KBM-7 (cell line): Measurements from ENCODE around the gene TFB2M.
"Not testable (repeated sequence)": the region's sequence is repeated elsewhere in the genome, so short reads cannot be mapped to it uniquely, and the experiment has no call there.

ENCODE experiments used
- DNase-seq: peaks from one replicate; pipeline ENCODE4 v3.0.0-alpha.2; 2015
- in situ Hi-C: fragments of 300-500 bp; cut with MboI; formaldehyde crosslinking; loops from 2 replicates; pipeline ENCODE4 v1.14.3; 2020; ENCODE audit warnings: low sequenced_read_pairs, low pct_unique_long_range_greater_than_20kb, mixed read lengths

Gene TFB2M, protein sequence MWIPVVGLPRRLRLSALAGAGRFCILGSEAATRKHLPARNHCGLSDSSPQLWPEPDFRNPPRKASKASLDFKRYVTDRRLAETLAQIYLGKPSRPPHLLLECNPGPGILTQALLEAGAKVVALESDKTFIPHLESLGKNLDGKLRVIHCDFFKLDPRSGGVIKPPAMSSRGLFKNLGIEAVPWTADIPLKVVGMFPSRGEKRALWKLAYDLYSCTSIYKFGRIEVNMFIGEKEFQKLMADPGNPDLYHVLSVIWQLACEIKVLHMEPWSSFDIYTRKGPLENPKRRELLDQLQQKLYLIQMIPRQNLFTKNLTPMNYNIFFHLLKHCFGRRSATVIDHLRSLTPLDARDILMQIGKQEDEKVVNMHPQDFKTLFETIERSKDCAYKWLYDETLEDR

DNA sequence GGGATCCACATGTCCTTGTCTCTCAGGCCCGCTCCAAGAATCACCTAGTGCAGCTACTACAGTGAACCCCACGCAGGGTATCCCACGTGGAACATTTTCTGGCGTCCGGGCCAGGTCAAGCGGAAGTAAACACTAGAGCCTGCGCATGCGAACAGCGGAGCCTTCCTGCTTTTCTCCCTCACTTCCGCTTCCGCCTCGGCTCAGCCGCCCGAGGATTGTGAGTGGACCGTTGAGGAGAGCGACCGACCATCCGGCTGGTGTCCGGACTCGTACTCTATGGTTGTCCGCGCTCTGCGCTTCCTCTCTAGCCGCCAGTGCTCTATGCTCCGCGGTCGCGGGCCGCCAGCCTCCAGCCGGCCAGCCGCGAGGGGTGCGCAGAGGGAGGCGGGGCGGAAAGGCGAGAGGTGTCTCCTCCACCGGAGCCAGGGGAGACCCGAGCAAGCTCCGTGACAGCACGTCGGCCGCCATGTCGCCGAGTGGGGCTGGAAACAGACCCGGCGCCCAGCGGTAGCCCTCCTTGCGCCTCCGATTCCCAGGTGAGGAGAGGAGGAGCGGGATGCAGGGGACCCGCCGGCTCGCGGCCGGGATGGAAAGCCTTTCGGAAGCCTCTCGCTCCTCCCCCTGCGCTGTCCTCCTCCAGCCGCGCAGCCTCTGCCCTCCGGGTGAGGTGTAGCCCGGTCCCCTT, at the start of gene TFB2M, which contains the start of gene CNST:
TSS of gene TFB2M (minus strand) at position 134 of the 685 bp plus-strand sequence. CDS start at position 11, 123 bp downstream.
TSS of gene CNST (plus strand) at position 329 of the 685 bp plus-strand sequence. CDS start 25,107 bp downstream, outside the sequence.
- in situ Hi-C loops, result no loop called here
- DNase-seq, result peak; percentile 99

- no peak for DNase-seq
- in situ Hi-C loops, result no loop called here
Observed at GRCh38 chr1:246613096-246613758, 47.2 kb upstream of the TFB2M start.

- DNase-seq, result no peak
- in situ Hi-C loops, result no loop called here
Observed at GRCh38 chr1:246609632-246610031, 43.6 kb upstream of the TFB2M start.

DNA sequence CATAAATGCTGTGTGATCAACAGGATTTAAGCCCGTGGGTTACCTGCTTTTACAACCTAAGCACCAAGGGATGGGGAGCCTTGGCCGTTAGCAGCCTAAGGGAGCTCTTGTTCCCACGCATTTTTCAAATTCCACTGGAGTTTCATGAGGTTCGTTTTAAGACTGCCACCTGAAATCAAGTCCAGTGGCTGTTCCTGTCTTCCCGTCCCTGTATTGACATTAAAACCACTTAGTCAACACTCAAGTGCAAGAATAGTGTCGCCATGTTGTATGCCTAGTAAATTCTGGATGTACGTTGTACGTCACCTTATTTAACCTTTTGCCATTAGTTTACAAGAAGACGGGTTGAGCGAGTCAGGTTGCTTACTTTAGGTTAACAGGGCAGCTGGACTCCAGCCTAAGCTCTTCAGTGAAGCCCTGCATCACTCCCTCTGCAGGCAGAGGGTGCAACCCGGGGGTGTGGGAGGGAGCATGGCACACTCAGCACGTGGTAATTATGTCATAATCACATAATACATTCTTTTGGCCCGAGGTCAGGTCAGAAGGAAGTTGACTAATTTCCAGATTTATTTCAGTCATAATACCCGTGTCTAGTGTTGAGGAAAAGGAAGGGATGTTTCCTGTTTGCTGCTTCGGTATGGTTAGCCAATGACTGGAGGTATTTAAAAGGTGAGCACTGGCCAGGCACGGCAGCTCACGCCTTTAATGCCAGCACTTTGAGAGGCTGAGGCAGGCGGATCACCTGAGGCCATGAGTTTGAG, 42.7 kb upstream of the TFB2M start:
- in situ Hi-C loops, result no loop called here
- peak; percentile 83 for DNase-seq

DNA sequence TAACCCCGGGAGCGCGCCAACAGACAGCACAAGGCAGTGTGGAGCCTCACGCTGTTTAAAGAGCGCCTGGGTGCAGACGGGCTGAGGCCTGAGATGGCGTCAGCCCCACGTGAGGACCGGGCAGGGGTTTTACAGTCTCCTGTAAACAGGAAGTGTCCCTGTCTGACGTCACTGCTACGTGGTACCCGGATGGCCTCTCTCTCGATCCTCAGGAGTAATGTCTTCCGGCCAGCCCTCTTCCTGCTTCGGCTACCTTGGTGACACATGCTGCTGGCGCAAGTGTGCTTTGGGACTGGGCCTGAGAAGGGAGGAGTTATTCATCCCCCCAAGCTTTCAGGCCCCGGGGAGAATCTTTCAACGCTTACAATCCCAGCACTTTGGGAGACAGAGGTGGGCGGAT, 41.4 kb upstream of the TFB2M start:
- in situ Hi-C loops, result no loop called here
- no peak for DNase-seq

DNA sequence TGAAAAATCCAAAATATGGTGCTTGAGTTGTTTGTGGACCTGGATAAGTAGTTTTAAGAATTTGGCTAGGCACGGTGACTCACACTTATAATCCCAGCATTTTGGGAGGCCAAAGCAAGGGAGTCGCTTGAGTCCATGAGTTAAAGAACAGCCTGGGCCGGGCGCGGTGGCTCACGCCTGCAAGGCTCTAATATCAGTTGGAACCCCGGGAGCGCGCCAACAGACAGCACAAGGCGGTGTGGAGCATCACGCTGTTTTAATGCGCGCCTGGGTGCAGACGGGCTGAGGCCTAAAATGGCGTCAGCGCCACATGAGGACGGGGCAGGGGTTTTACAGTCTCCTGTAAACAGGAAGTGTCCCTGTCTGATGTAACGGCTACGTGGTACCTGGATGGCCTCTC, 39.2 kb upstream of the TFB2M start:
- in situ Hi-C loops, DNase-seq: not testable (repeated sequence)

GRCh38 chr1:246602194-246602593, 36.1 kb upstream of the TFB2M start:
- in situ Hi-C loops, result no loop called here
- no peak for DNase-seq

DNA sequence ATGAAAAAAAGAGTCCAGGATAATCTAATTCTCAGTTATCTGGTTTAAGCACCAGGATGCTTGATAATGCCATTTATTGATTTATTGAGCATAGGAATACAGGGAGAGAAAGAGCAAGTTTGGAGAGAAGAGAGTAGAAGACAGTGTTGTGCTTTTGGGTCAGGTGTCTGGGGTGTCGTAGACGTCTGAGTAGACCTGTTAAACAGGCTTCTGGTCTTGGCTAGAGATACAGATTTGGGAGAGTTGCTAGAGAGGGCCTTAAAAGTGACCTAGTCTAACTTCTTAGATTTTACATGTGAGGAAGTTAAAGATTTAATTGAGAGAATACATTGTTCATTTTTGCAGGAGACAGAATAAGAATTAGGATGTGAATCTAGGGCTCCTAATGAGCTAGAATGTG, 34.5 kb upstream of the TFB2M start:
- in situ Hi-C loops, result no loop called here
- no peak for DNase-seq

GRCh38 chr1:246599315-246599714, 33.3 kb upstream of the TFB2M start:
- in situ Hi-C loops, result no loop called here
- DNase-seq, result no peak

- in situ Hi-C loops, result no loop called here
- DNase-seq, result no peak
Observed at GRCh38 chr1:246597971-246598370, 31.9 kb upstream of the TFB2M start.

DNA sequence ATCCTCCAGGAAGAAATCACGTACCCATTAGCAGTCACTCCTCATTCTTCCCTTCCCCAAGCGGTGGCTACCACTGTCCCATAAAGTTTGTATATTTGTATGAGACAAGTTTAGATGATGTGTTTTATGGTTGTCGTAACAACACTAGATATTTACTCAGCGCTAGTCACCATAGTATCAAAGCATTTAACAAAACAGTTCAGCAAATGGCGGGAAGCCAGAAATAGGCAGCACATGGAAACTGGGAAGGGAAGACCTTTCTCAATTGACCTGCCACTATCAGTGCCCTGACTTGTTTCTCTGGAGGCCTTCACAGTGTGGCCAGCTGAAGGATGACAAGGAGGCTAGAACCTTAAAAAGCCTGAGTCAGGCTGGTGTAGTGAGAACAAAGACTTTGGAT, 31.3 kb upstream of the TFB2M start:
- no peak for DNase-seq
- in situ Hi-C loops, result no loop called here

DNA sequence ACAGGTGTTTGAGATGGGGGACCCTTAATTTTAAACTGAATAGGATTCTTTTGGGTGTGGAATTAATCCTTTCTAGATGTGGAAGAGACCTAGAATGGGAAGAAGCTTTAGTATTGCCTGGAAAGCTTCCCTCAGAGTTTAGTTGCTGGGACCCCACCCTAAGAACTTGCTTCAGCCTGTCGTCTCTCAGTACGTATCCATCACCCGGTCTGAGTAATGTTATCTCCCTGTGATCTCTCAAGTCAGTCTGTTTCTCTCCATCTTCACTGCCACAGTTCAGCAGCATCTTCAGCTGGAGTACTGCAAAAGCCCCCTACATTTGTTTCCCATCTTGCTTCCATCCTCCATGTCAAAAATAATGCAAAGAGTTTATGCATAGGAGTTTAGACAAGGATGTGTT, 29.1 kb upstream of the TFB2M start:
- DNase-seq, result no peak
- in situ Hi-C loops, result no loop called here

- in situ Hi-C loops, result no loop called here
- DNase-seq, result no peak
Observed at GRCh38 chr1:246592695-246593094, 26.6 kb upstream of the TFB2M start.

GRCh38 chr1:246591958-246592357, 25.9 kb upstream of the TFB2M start:
- no peak for DNase-seq
- in situ Hi-C loops, result no loop called here

GRCh38 chr1:246591504-246591903, 25.4 kb upstream of the TFB2M start:
- DNase-seq, result no peak
- in situ Hi-C loops, result no loop called here

DNA sequence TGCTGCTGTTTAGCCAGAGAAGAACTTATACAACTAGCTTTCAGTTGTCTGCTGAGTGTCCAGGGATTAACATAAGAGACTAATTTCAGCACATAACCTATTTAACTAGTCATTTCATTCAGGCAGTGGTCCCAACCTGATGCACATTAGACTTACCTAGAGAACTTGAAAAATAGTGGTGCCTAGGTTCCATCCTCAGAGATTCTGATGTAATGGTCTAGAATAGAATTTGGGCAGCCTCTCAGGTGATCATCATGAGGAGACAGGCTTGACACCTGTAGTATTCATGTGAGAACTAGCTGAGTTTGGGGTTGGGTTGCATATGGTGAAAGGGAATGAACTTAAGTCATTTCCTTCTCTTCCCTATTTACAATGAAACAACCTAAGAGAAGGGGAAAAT, 25.0 kb upstream of the TFB2M start:
- in situ Hi-C loops, result no loop called here
- no peak for DNase-seq

GRCh38 chr1:246589919-246590318, 23.9 kb upstream of the TFB2M start:
- in situ Hi-C loops, DNase-seq: not testable (repeated sequence)

DNA sequence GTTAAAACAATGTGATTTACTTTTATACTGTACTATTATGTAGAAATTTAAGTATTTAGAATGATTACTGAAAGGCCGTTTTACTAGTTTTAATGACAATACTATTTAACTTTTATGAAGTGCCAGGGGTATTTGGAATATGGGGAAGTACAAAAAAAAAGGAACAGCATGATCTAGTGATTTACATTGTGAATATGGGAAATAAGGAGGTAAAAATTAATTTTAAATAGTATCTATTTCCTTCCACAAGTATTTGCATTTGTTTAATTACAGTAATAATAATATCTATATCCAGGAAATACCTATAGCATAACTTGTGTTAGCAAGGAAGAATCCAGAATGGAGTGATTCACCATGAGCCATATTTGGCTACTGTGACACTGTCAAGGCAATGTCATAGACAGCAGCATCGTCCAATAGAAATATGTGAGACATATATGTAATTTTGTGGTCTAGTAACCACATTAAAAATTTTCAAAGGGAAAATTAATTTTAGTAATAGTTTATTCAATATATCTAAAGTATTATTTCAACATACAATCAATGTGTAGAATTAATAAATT, 22.2 kb upstream of the TFB2M start:
- in situ Hi-C loops, result no loop called here
- no peak for DNase-seq

DNA sequence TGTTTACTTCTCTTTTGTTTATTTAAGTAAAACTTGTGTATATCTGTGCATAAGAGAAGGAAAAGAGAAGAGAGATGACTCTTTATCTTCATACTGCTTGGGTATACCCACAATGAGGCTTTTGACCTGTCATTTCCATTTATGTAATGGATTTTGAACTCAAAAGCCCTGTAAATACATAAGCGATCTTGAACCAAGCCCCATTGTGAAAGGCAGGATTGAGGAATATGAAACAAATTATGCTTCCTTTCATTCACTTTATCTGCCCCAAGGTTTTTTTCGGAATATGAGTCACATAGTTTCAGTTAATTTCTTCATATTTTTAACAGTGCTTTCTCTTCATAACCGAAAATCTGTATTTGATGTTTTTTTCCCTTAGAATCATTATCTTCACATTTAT, 21.5 kb upstream of the TFB2M start:
- no peak for DNase-seq
- in situ Hi-C loops, result no loop called here
